ENCODE results near the gene INF2.
"Not testable (repeated sequence)": the region's sequence is repeated elsewhere in the genome, so short reads cannot be mapped to it uniquely, and the experiment has no call there.

The INF2 gene

GRCh38 chr14:104689109-104689880, at the start of gene INF2:
INF2 (plus strand) TSS chr14:104689618; CDS start chr14:104701366, 11,748 bp downstream.
- peak in 1 of 3 donors; percentile 48 for DNase-seq (ENCODE audit: low read depth in 3 of 3)

GRCh38 chr14:104639885-104640548, 49.4 kb upstream of the INF2 start:
- peak; percentile 9 to 32 (median 24) for DNase-seq (ENCODE audit: low read depth in 3 of 3)

- DNase-seq (ENCODE audit: low read depth in 3 of 3) = no peak
These were observed 48.7 kb upstream of the INF2 start for GRCh38 chr14:104640681-104641080.

GRCh38 chr14:104641753-104642539, 47.5 kb upstream of the INF2 start:
- no peak for DNase-seq (ENCODE audit: low read depth in 3 of 3)

GRCh38 chr14:104642540-104642868, 46.9 kb upstream of the INF2 start:
- DNase-seq (ENCODE audit: low read depth in 3 of 3) = no peak

- DNase-seq (ENCODE audit: low read depth in 3 of 3) = no peak
These were observed 46.1 kb upstream of the INF2 start for GRCh38 chr14:104643306-104643705.

GRCh38 chr14:104644091-104644635, 45.3 kb upstream of the INF2 start:
- DNase-seq (ENCODE audit: low read depth in 3 of 3) = no peak

- DNase-seq (ENCODE audit: low read depth in 3 of 3) = no peak
These were observed 44.6 kb upstream of the INF2 start for GRCh38 chr14:104644656-104645378.

- no peak for DNase-seq (ENCODE audit: low read depth in 3 of 3)
These were observed 41.9 kb upstream of the INF2 start for GRCh38 chr14:104647467-104648043.

- DNase-seq (ENCODE audit: low read depth in 3 of 3) = peak; percentile 25 to 53 (median 48)
These were observed 39.1 kb upstream of the INF2 start for GRCh38 chr14:104650057-104650980.

GRCh38 chr14:104650981-104651875, 38.2 kb upstream of the INF2 start:
- no peak for DNase-seq (ENCODE audit: low read depth in 3 of 3)

GRCh38 chr14:104651876-104652260, 37.5 kb upstream of the INF2 start:
- DNase-seq (ENCODE audit: low read depth in 3 of 3) = no peak

GRCh38 chr14:104652386-104652785, 37.0 kb upstream of the INF2 start:
- no peak for DNase-seq (ENCODE audit: low read depth in 3 of 3)

GRCh38 chr14:104653130-104653920, 36.1 kb upstream of the INF2 start:
- not testable (repeated sequence) for DNase-seq (ENCODE audit: low read depth in 3 of 3)

GRCh38 chr14:104654119-104654518, 35.3 kb upstream of the INF2 start:
- DNase-seq (ENCODE audit: low read depth in 3 of 3) = no peak

GRCh38 chr14:104655128-104655848, 34.1 kb upstream of the INF2 start:
- no peak for DNase-seq (ENCODE audit: low read depth in 3 of 3)

GRCh38 chr14:104656014-104656714, 33.3 kb upstream of the INF2 start:
- DNase-seq (ENCODE audit: low read depth in 3 of 3) = no peak
